ENCODE measurements around the gene PIM2. TPM values are rescaled to one million over a fixed set of nuclear protein-coding genes. Genes with fewer than 3 reads are reported as not detected.

Gene PIM2
- total RNA-seq, 1 donor from 2014 or later: 11.5 TPM

GRCh38 chrX:48957477-48957826, 38.6 kb upstream of the PIM2 start, which contains the start of gene OTUD5:
OTUD5 (minus strand) TSS chrX:48957607; CDS start chrX:48957570, 37 bp downstream.
- Histone ChIP-seq H3K9me3 (no peaks in the 10 kb centered on the region), H3K4me3 (peak within 1 kb of the TSS; percentile 61 to 64), H3K36me3 (no peaks in the 10 kb centered on the region), H3K27ac (peak within 1 kb of the TSS; percentile 90), H3K4me1 (peaks cover 36% of the 10 kb centered on the region), H3K27me3 (no peaks in the 10 kb centered on the region)
- intact Hi-C loops (cut with DNase I): loop anchor here (5.0 kb wide), 1 partner anchor 85 kb away; the partner anchor contains the start of gene TFE3
- DNase-seq (ENCODE audit: extremely low spot score in 2 of 2): no peak
- TF ChIP-seq CTCF (IDR thresholded peaks at IDR 0.05): no peak
- TF ChIP-seq POLR2AphosphoS5 (IDR thresholded peaks at IDR 0.05; ENCODE audit: insufficient read depth in 1 of 2, low read depth in 1 of 2): no peak
- peak in 1 of 2 donors; percentile 15 for TF ChIP-seq POLR2A (IDR thresholded peaks at IDR 0.05)

GRCh38 chrX:48956728-48957414, 38.0 kb upstream of the PIM2 start:
- peak overlapping the region; percentile 90 for H3K27ac ChIP-seq
- DNase-seq (ENCODE audit: extremely low spot score in 2 of 2): no peak
- no peak for TF ChIP-seq CTCF (IDR thresholded peaks at IDR 0.05)
- TF ChIP-seq POLR2A (IDR thresholded peaks at IDR 0.05): no peak
- TF ChIP-seq POLR2AphosphoS5 (IDR thresholded peaks at IDR 0.05; ENCODE audit: insufficient read depth in 1 of 2, low read depth in 1 of 2): no peak
- H3K4me1 ChIP-seq: peaks cover 38% of the 10 kb centered on the region
- no peaks in the 10 kb centered on the region for H3K9me3 ChIP-seq
- intact Hi-C loops (cut with DNase I): loop anchor here (5.0 kb wide), 1 partner anchor 85 kb away; the partner anchor contains the start of gene TFE3
- H3K36me3 ChIP-seq: no peaks in the 10 kb centered on the region
- peak overlapping the region; percentile 61 to 64 for H3K4me3 ChIP-seq
- no peaks in the 10 kb centered on the region for H3K27me3 ChIP-seq

- no peak for DNase-seq (ENCODE audit: extremely low spot score in 2 of 2)
- intact Hi-C loops (cut with DNase I): no loop called here
- H3K4me3 ChIP-seq: no peak overlapping the region
- H3K9me3 ChIP-seq: no peaks in the 10 kb centered on the region
- TF ChIP-seq CTCF (IDR thresholded peaks at IDR 0.05): no peak
- no peak for TF ChIP-seq POLR2AphosphoS5 (IDR thresholded peaks at IDR 0.05; ENCODE audit: insufficient read depth in 1 of 2, low read depth in 1 of 2)
- no peak for TF ChIP-seq POLR2A (IDR thresholded peaks at IDR 0.05)
- H3K36me3 ChIP-seq: no peaks in the 10 kb centered on the region
- H3K27me3 ChIP-seq: no peaks in the 10 kb centered on the region
- no peak overlapping the region for H3K27ac ChIP-seq
- H3K4me1 ChIP-seq: peaks cover 25% of the 10 kb centered on the region
Observed at GRCh38 chrX:48948589-48948988, 29.8 kb upstream of the PIM2 start.

GRCh38 chrX:48945517-48946348, 26.9 kb upstream of the PIM2 start:
- intact Hi-C loops (cut with DNase I): no loop called here
- Histone ChIP-seq H3K27ac (no peak overlapping the region), H3K27me3 (no peaks in the 10 kb centered on the region), H3K4me1 (peaks cover 22% of the 10 kb centered on the region), H3K9me3 (no peaks in the 10 kb centered on the region), H3K36me3 (no peaks in the 10 kb centered on the region), H3K4me3 (no peak overlapping the region)
- peak in 1 of 3 experiments; percentile 53 for TF ChIP-seq CTCF (IDR thresholded peaks at IDR 0.05)
- no peak for TF ChIP-seq POLR2A (IDR thresholded peaks at IDR 0.05)
- no peak for DNase-seq (ENCODE audit: extremely low spot score in 2 of 2)
